Neural progenitor cell (in vitro differentiated cells): ENCODE results near the gene ATXN10. TPM values are rescaled to one million over a fixed set of nuclear protein-coding genes. Genes with fewer than 3 reads are reported as not detected.

Source experiments
- DNase-seq: peaks from one replicate; pipeline ENCODE4 v3.0.0-alpha.2; 2016; ENCODE audit warnings: low spot score
- H2AFZ ChIP-seq: fragments of 200-600 bp; sonication (generic); replicated peaks from 2 replicates; pipeline ENCODE4 v1.6.1; 2016; ENCODE audit warnings: antibody characterized with exemption
- H3F3A ChIP-seq: fragments of 200-600 bp; sonication (generic); 2 replicates; pipeline ENCODE4 v1.6.1; 2016; ENCODE audit warnings: antibody characterized with exemption, low read depth
- H3K27ac ChIP-seq: fragments of 200-600 bp; sonication (generic); 2 replicates; pipeline ENCODE4 v1.5.1; 2016; ENCODE audit warnings: mild to moderate bottlenecking
- H3K27me3 ChIP-seq: fragments of 200-600 bp; sonication (generic); 2 replicates; pipeline ENCODE4 v1.6.1; 2016; ENCODE audit warnings: mild to moderate bottlenecking, moderate library complexity
- H3K36me3 ChIP-seq: fragments of 200-600 bp; sonication (generic); 2 replicates; pipeline ENCODE4 v1.5.1; 2016
- H3K4me1 ChIP-seq: fragments of 200-600 bp; sonication (generic); 2 replicates; pipeline ENCODE4 v1.6.1; 2016; ENCODE audit warnings: mixed run types
- H3K4me2 ChIP-seq: fragments of 200-600 bp; sonication (generic); 2 replicates; pipeline ENCODE4 v1.6.1; 2016
- H3K4me3 ChIP-seq: fragments of 200-600 bp; sonication (generic); 2 replicates; pipeline ENCODE4 v1.5.1; 2016
- H3K79me2 ChIP-seq: fragments of 200-600 bp; sonication (generic); 2 replicates; pipeline ENCODE4 v1.6.1; 2016; ENCODE audit warnings: low read depth
- H3K9ac ChIP-seq: fragments of 200-600 bp; sonication (generic); 2 replicates; pipeline ENCODE4 v1.6.1; 2016
- H3K9me3 ChIP-seq: fragments of 200-600 bp; sonication (generic); 2 replicates; pipeline ENCODE4 v1.5.1; 2016; ENCODE audit warnings: low read depth
- H4K20me1 ChIP-seq: fragments of 200-600 bp; sonication (generic); 2 replicates; pipeline ENCODE4 v1.6.1; 2016; ENCODE audit warnings: low read depth
- H3K27ac Mint-ChIP-seq: 3 replicates; pipeline ENCODE4 v1.8.0; 2021; ENCODE audit warnings: mixed read lengths
- H3K27me3 Mint-ChIP-seq: 2 replicates; pipeline ENCODE4 v1.8.0; 2022; ENCODE audit warnings: low read depth, mild to moderate bottlenecking, inconsistent platforms, moderate library complexity, mixed read lengths; ENCODE audit not compliant: insufficient read depth
- H3K36me3 Mint-ChIP-seq: 3 replicates; pipeline ENCODE4 v1.8.0; 2021; ENCODE audit warnings: mixed read lengths
- H3K4me1 Mint-ChIP-seq: 3 replicates; pipeline ENCODE4 v1.8.0; 2021; ENCODE audit warnings: mixed read lengths
- H3K4me3 Mint-ChIP-seq: 3 replicates; pipeline ENCODE4 v1.8.0; 2021; ENCODE audit warnings: mild to moderate bottlenecking, moderate library complexity, mixed read lengths
- H3K9me3 Mint-ChIP-seq: 3 replicates; pipeline ENCODE4 v1.8.0; 2020; ENCODE audit warnings: mixed read lengths
- EZH2 ChIP-seq: fragments of 200-600 bp; sonication (generic); IDR thresholded peaks from 2 replicates; pipeline ENCODE4 v1.6.1; 2017; ENCODE audit warnings: antibody characterized with exemption, mild to moderate bottlenecking, moderate library complexity
- EZH2phosphoT487 ChIP-seq: fragments of 200-600 bp; sonication (generic); IDR thresholded peaks from 2 replicates; pipeline ENCODE4 v1.6.1; 2017; ENCODE audit warnings: antibody characterized with exemption
- total RNA-seq: library from RNA; depleted of rRNA; stranded (reverse); fragments of >200 nt; gene quantifications from 2 replicates; pipeline ENCODE4 v1.2.3, GENCODE V29; 2015; ENCODE audit warnings: low replicate concordance
- TF ChIP-seq, protein P1 (sequence below): fragments of 200-600 bp; sonication (generic); IDR thresholded peaks from 2 replicates; pipeline ENCODE4 v1.5.1; 2017; ENCODE audit warnings: antibody characterized with exemption, mild to moderate bottlenecking

The ATXN10 gene
- total RNA-seq, 1 donor from 2014 or later = 168 TPM

DNA sequence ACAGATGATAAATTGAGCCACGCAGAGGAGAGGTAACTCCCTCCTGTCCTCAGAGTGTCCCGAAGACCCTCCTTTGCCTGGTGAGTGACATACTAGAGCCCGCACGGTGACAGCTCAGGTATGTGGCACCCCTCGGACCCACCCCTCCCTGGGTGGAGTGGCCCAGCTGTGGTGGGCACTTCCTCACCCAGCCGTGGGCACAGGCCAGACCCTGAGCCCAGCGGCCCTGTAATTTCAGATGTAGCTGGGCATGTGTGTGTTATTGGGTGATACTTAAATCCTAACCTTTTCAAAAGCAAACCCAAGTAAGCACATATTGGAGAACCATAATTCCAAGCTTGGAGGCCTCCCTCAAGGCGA is 212.2 kb downstream of the ATXN10 start:
- H3K27ac Mint-ChIP-seq = peak overlapping the region; percentile 78
- Histone ChIP-seq H3K4me3 (no peak overlapping the region), H3K9me3 (no peaks in the 10 kb centered on the region), H3K4me1 (peaks cover 20% of the 10 kb centered on the region), H3K27ac (no peak overlapping the region), H3K27me3 (peaks cover 19% of the 10 kb centered on the region), H3K9ac (no peak overlapping the region), H4K20me1 (no peaks in the 10 kb centered on the region), H2AFZ (no peak overlapping the region), H3F3A (peaks cover 6% of the 10 kb centered on the region), H3K36me3 (no peaks in the 10 kb centered on the region), H3K4me2 (no peak overlapping the region), H3K79me2 (no peaks in the 10 kb centered on the region)
- H3K4me3 Mint-ChIP-seq = no peak overlapping the region
- no peaks in the 10 kb centered on the region for H3K36me3 Mint-ChIP-seq
- H3K4me1 Mint-ChIP-seq = peaks cover 49% of the 10 kb centered on the region
- H3K9me3 Mint-ChIP-seq = no peaks in the 10 kb centered on the region
- TF ChIP-seq, protein P1, sequence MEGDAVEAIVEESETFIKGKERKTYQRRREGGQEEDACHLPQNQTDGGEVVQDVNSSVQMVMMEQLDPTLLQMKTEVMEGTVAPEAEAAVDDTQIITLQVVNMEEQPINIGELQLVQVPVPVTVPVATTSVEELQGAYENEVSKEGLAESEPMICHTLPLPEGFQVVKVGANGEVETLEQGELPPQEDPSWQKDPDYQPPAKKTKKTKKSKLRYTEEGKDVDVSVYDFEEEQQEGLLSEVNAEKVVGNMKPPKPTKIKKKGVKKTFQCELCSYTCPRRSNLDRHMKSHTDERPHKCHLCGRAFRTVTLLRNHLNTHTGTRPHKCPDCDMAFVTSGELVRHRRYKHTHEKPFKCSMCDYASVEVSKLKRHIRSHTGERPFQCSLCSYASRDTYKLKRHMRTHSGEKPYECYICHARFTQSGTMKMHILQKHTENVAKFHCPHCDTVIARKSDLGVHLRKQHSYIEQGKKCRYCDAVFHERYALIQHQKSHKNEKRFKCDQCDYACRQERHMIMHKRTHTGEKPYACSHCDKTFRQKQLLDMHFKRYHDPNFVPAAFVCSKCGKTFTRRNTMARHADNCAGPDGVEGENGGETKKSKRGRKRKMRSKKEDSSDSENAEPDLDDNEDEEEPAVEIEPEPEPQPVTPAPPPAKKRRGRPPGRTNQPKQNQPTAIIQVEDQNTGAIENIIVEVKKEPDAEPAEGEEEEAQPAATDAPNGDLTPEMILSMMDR = no peak
- no peak for TF ChIP-seq EZH2phosphoT487
- no peak for TF ChIP-seq EZH2
- no peak for DNase-seq
- H3K27me3 Mint-ChIP-seq = peaks cover 13% of the 10 kb centered on the region

DNA sequence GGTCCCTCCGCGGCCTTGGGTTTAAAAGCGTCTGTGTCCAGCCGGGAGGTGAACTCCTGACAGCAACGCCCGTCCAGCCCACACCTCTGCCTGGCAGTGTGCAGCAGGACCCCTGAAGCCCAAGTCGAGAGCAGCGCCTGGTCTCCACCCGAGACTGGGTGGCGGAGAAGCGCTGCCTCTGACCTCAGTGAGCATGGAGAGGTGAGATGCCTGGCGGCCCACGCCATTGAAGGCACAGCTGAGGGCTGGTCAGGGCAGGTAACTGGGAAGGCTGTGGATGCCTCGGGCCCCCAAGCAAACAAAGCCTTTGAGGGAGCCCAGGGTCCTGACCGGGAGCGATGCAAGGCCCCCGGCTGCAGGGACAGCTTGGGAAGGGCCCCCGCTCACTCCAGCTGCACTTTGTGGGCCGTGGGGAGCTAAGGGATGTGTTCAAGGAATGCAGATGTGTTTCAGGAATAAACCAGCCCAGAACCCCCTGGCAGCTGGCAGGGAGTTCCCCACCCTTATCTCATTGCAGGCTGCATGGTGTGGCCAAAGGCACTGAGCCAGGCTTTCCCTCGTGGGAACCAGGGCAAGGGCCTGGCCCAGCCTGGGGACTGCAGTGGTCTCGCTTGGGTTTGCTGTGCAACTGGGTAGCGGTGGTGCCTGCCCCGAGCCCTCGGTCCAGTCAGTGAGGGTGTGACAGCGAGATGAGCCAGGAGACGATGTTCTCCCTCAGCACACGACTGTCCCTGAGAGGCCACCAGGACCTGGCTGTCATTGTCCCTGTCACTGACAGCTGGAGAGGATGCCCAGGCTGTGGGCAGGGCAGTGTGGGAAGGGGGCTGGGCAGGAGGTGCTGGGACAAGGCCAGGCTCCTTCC is 212.8 kb downstream of the ATXN10 start:
- peaks cover 17% of the 10 kb centered on the region for H3K4me1 ChIP-seq

DNA sequence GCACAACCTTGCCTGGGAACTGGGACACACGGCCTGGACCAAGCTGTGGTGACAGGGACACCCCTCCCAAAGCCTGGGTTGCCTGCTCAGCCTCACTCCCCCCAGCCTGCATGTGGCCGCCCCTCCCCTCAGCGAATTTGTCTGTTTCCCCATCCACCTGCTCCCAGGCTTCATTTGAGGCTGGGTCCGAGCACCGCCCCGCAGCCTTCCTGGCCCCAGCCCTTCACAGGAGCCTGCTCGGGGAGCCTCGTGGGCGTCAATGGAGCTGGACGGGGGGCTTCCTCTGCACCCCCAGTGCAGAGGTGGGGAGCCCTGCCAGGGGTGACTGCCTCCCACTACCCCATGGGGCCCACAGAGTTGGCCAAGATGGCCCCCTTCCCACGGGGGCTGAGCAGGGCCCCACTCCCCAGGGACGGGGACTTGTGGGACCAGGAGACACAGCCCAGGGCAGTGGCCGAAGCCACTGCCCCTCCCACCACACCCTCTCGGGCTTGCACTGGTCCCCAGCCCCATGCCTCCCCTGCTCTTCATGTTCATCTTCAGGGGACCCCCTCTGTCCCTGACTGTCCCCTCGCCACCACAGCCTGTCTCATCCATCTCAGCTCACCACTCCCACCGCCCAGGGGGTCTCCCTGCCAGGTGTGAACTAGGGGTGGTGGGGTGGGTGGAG is 213.7 kb downstream of the ATXN10 start:
- Mint-ChIP-seq H3K4me1 (peaks cover 37% of the 10 kb centered on the region), H3K4me3 (no peak overlapping the region), H3K9me3 (no peaks in the 10 kb centered on the region), H3K36me3 (no peaks in the 10 kb centered on the region), H3K27ac (no peak overlapping the region), H3K27me3 (peaks cover 7% of the 10 kb centered on the region)
- H3F3A ChIP-seq = peaks cover 10% of the 10 kb centered on the region
- no peak overlapping the region for H3K27ac ChIP-seq
- H4K20me1 ChIP-seq = no peaks in the 10 kb centered on the region
- H3K4me3 ChIP-seq = no peak overlapping the region
- peaks cover 17% of the 10 kb centered on the region for H3K27me3 ChIP-seq
- TF ChIP-seq EZH2phosphoT487 = no peak
- TF ChIP-seq, protein P1 = no peak
- H3K79me2 ChIP-seq = no peaks in the 10 kb centered on the region
- H3K9me3 ChIP-seq = no peaks in the 10 kb centered on the region
- no peaks in the 10 kb centered on the region for H3K36me3 ChIP-seq
- no peak overlapping the region for H2AFZ ChIP-seq
- no peak overlapping the region for H3K4me2 ChIP-seq
- H3K9ac ChIP-seq = no peak overlapping the region
- DNase-seq = no peak
- H3K4me1 ChIP-seq = peaks cover 14% of the 10 kb centered on the region

More for the DNA sequence above, 212.8 kb downstream of the ATXN10 start:
- H3K4me3 Mint-ChIP-seq = no peak overlapping the region
- no peaks in the 10 kb centered on the region for H3K79me2 ChIP-seq
- H3K27ac ChIP-seq = no peak overlapping the region
- H3K27me3 ChIP-seq = peaks cover 19% of the 10 kb centered on the region
- H3K4me1 Mint-ChIP-seq = peaks cover 45% of the 10 kb centered on the region
- peak overlapping the region; percentile 29 for H3K27ac Mint-ChIP-seq
- H4K20me1 ChIP-seq = no peaks in the 10 kb centered on the region
- H3K9ac ChIP-seq = no peak overlapping the region
- no peak overlapping the region for H2AFZ ChIP-seq
- H3K9me3 ChIP-seq = no peaks in the 10 kb centered on the region
- H3K27me3 Mint-ChIP-seq = peaks cover 13% of the 10 kb centered on the region
- H3K4me2 ChIP-seq = no peak overlapping the region
- peaks cover 3% of the 10 kb centered on the region for H3F3A ChIP-seq
- TF ChIP-seq, protein P1 = no peak
- TF ChIP-seq EZH2phosphoT487 = no peak
- TF ChIP-seq EZH2 = no peak
- no peaks in the 10 kb centered on the region for H3K9me3 Mint-ChIP-seq
- H3K4me3 ChIP-seq = no peak overlapping the region
- no peak for DNase-seq
- H3K36me3 ChIP-seq = no peaks in the 10 kb centered on the region
- no peaks in the 10 kb centered on the region for H3K36me3 Mint-ChIP-seq
